Thyroid gland (tissue), 4 donors: ENCODE data around the gene DIRAS1. TPM values are rescaled to one million over a fixed set of nuclear protein-coding genes. Genes with fewer than 3 reads are reported as not detected.
A peak's percentile ranks its signal among the peaks of the same experiment; 100 is the strongest.

Experiments used
- DNase-seq, 2 donors: peaks; one replicate each; pipeline ENCODE4 v3.0.0-alpha.2; 2019
- H3K27ac ChIP-seq, 3 donors: fragments of 200-600 bp; sonication (generic); 1 replicate in 2 of 3; 2 replicates in 1 of 3; pipeline ENCODE4 v1.5.1; 2016 to 2019; ENCODE audit warnings: mild to moderate bottlenecking in 1 of 3, moderate library complexity in 1 of 3
- H3K27me3 ChIP-seq: fragments of 200-600 bp; sonication (generic); one replicate; pipeline ENCODE4 v1.5.1; 2019
- H3K36me3 ChIP-seq, 2 donors: fragments of 200-600 bp; sonication (generic); one replicate each; pipeline ENCODE4 v1.5.1; 2016 to 2019
- H3K4me1 ChIP-seq, 2 donors: fragments of 200-600 bp; sonication (generic); one replicate each; pipeline ENCODE4 v1.5.1; 2017 to 2019
- H3K4me3 ChIP-seq, 3 donors: fragments of 200-600 bp; sonication (generic); replicated peaks in 1 of 3; 1 replicate in 2 of 3; 2 replicates in 1 of 3; pipeline ENCODE4 v1.5.1; 2016; ENCODE audit warnings: mild to moderate bottlenecking in 1 of 3
- H3K9me3 ChIP-seq: fragments of 200-600 bp; sonication (generic); one replicate; pipeline ENCODE4 v1.5.1; 2017
- POLR2A ChIP-seq, 2 donors: fragments of 450-650 bp; IDR thresholded peaks; one replicate each; pipeline ENCODE4 v1.6.1; 2017; ENCODE audit warnings: antibody characterized with exemption in 2 of 2, mild to moderate bottlenecking in 2 of 2, moderate library complexity in 1 of 2
- WGBS, 2 donors: methylation state at CpG; one replicate each; pipeline ENCODE4 v1.1.5; 2017; 5-methylcytosine and 5-hydroxymethylcytosine counted together
- intact Hi-C: fragments of 100-400 bp; cut with DNase I; formaldehyde crosslinking; loops from one replicate; pipeline ENCODE4 v1.15.1; 2023
- total RNA-seq, 4 donors: library from RNA; depleted of rRNA; stranded (reverse); fragments of >200 nt; gene quantifications; one replicate each; pipeline ENCODE4 v1.2.3, GENCODE V29; 2016
- TF ChIP-seq, protein P1 (sequence below), 6 experiments: fragments of 200-600 bp in 3 of 6; fragments of 450-650 bp in 3 of 6; sonication (generic) in 3 of 6; IDR thresholded peaks; one replicate each; pipeline ENCODE4 v1.5.1; 2016 to 2019; ENCODE audit warnings: antibody characterized with exemption in 6 of 6, mild to moderate bottlenecking in 2 of 6, inconsistent platforms in 1 of 6, moderate library complexity in 1 of 6

The DIRAS1 gene
- total RNA-seq, 4 donors from 2014 or later = 0.27 to 0.67 (median 0.40) TPM

DNA sequence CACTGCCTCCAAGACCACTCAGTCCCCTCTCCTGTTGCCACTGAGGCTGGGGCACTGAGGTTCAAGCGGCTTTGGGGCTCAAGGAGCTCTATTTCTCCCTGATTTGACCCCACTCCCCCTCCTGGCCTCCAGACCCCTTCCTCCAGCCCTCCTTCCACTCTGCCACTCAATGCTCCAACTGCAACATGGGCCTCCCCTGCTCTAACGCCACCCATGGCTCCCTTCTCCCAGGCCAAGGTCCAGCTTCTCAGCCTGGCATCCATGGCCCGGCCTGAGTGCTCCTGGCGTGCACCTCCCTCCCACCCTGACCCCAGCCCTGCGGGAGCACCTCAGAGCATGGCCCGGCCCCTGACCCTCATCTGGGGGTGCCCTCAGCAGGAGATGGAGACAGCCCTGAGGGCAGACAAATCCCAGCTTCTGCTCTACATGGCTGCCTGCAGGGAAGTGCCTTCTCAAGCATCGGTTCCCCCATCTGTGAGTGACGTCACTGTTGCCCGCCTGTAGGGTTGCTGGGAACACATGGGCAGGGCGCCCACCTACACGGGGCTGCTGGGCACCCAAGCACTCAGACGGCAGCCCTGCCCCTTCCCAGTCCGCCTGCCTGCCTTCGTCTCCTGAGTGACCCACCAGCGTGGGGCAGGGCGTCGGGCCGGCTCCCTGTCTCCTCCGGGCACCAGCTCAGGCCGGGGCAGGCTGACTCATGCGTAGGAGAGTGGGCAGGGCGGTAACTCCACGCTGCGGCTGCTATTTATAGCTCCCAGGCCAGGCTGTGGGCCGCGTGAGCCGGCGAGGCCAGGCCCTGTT is 1.6 kb upstream of the DIRAS1 start:
- Histone ChIP-seq H3K27me3 (peaks cover 9% of the 10 kb centered on the region), H3K9me3 (no peaks in the 10 kb centered on the region), H3K27ac (no peak overlapping the region), H3K36me3 (no peaks in the 10 kb centered on the region), H3K4me3 (no peak overlapping the region), H3K4me1 (peaks cover 6 to 21% of the 10 kb centered on the region in 2 donors)
- peak; percentile 20 to 30 for DNase-seq
- TF ChIP-seq POLR2A (IDR thresholded peaks at IDR 0.05) = no peak
- TF ChIP-seq, protein P1, sequence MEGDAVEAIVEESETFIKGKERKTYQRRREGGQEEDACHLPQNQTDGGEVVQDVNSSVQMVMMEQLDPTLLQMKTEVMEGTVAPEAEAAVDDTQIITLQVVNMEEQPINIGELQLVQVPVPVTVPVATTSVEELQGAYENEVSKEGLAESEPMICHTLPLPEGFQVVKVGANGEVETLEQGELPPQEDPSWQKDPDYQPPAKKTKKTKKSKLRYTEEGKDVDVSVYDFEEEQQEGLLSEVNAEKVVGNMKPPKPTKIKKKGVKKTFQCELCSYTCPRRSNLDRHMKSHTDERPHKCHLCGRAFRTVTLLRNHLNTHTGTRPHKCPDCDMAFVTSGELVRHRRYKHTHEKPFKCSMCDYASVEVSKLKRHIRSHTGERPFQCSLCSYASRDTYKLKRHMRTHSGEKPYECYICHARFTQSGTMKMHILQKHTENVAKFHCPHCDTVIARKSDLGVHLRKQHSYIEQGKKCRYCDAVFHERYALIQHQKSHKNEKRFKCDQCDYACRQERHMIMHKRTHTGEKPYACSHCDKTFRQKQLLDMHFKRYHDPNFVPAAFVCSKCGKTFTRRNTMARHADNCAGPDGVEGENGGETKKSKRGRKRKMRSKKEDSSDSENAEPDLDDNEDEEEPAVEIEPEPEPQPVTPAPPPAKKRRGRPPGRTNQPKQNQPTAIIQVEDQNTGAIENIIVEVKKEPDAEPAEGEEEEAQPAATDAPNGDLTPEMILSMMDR (IDR thresholded peaks at IDR 0.05) = no peak
- WGBS, 2 donors = 83 to 85% methylated on average over 8 of the region's 28 CpGs
- intact Hi-C loops = no loop called here

DNA sequence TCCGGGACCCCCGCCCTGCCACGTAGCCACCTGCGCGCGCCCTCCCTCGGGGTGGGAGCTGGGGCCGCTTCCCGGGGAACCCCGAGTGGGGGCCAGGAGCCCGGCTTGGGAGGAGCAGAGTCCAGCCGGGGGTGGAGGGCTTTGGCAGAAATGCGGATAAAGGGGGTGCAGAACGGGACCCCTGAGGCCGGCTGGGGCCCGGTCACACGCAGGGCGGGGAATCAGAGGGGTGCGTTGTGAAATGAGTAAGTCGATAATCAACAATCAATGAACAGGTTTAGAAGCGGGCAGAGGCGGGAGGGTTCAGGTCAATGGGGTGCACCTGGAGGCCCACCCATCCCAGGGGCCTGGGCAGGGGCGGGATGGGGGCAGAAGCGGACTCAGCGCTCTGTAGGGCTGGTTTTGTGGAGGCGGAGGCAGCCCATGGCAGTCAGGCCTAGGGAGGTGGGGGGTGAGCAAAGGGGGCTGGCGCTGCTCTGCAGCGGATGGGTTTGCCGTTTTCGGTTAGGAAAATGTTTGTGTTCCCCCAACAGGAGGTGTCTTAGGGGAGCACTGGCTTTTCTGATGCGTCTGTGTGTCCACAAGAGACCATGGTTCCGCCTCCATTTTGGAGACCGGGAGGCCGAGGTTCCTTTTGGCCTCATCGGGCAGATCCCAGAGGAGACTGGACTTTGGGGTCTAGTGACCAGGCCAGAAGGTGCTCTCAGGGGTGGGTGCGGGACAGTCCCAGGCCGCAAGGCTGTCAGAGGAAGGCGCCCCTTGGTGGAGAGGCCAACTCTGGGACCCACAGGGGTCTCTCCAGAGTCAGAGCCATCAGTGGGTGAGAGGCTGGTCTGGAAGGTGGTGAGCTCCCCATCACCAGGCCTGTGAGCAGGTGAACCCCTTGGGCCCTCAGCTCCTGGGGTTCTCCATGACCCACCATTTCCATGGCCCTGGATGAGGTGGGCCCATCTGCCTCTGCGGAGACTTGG is 683 bp upstream of the DIRAS1 start:
- TF ChIP-seq POLR2A (IDR thresholded peaks at IDR 0.05) = no peak
- TF ChIP-seq, protein P1 (IDR thresholded peaks at IDR 0.05) = no peak
- H3K4me1 ChIP-seq = peaks cover 6 to 21% of the 10 kb centered on the region in 2 donors
- 18 to 43% methylated on average over 26 to 27 of the region's 39 CpGs for WGBS, 2 donors
- intact Hi-C loops = no loop called here
- H3K27me3 ChIP-seq = peaks cover 9% of the 10 kb centered on the region
- no peak for DNase-seq
- H3K9me3 ChIP-seq = no peaks in the 10 kb centered on the region
- H3K27ac ChIP-seq = no peak overlapping the region
- H3K36me3 ChIP-seq = no peaks in the 10 kb centered on the region
- H3K4me3 ChIP-seq = peak overlapping the region in 1 of 3 donors; percentile 12

DNA sequence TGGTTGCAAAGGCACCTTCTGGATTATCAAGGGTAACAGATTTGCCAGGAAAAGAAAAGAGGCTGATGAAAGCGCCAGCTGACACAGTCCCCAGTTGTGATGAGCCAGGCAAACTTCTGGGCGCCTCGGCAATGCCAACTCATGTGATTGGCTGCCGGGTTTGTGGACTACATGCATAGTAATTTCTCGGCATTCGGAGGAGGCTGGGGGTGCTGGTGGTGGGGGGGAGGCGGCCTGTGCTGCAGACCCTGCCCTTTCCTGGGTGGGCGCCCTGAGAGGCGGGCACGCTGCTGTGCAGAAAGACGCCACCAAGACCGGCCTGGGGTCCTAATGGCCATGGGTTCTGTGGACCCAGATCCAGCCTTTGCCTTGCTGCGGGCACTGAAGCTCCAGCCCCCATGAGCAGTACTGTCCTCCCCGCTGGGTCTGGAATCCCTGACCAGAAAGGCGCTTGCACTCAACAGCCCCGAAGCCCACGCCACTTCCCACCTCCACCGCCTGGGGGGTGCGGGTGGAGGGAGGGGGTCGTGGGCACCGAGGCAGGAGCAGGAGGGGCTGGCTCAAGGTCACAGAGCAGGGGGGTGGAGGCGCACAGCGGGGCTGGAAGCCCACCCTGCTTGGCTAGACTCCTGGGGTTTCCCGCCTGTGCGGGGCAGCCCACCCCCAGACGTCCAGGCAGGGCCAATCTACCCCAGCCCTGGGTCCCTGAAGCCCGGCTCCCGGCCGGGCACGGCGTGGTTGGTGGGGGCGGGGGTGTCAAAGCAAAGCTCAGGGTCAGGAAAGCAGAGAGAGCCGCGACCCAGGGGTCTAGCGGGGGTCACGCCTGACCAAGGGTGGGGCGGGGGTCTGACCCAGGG is 1.0 kb downstream of the DIRAS1 start:
- Histone ChIP-seq H3K36me3 (no peaks in the 10 kb centered on the region), H3K4me1 (peaks cover 6 to 21% of the 10 kb centered on the region in 2 donors), H3K9me3 (no peaks in the 10 kb centered on the region), H3K27me3 (peaks cover 9% of the 10 kb centered on the region), H3K27ac (no peak overlapping the region), H3K4me3 (no peak overlapping the region)
- intact Hi-C loops = no loop called here
- WGBS, 2 donors = 9 to 11% methylated on average over 8 to 12 of the region's 37 CpGs
- no peak for TF ChIP-seq POLR2A (IDR thresholded peaks at IDR 0.05)
- TF ChIP-seq, protein P1 (IDR thresholded peaks at IDR 0.05) = no peak
- DNase-seq = no peak

DNA sequence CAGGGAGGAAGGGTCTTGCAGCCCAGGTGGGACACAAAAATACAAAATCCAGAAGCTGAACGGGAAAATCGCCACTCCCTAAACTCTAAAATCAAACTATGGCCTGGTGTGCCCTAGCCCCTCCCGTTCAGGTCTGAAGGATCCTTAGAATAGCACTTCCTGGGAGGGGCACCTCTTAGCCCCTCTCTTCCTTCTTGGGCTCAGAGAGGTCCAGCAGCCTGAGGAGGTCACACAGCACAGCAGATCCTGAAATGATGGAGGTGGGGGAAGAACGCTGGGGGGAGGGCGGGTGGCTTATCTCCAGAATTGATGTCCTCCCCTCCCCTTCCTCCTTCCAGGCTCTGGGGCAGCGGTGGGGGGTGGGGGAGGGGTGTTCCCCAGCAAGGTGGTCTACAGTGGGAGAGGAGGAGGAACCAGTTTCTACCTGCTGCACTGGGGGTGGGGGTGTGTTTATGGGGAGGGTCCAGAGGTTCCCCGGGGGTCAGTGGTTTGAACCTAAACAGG is 1.9 kb downstream of the DIRAS1 start:
- no peak overlapping the region for H3K27ac ChIP-seq
- peaks cover 9% of the 10 kb centered on the region for H3K27me3 ChIP-seq
- intact Hi-C loops = no loop called here
- DNase-seq = no peak
- H3K4me3 ChIP-seq = no peak overlapping the region
- no peaks in the 10 kb centered on the region for H3K9me3 ChIP-seq
- H3K4me1 ChIP-seq = peaks cover 6 to 21% of the 10 kb centered on the region in 2 donors
- no peaks in the 10 kb centered on the region for H3K36me3 ChIP-seq
- TF ChIP-seq, protein P1 (IDR thresholded peaks at IDR 0.05) = no peak
- no peak for TF ChIP-seq POLR2A (IDR thresholded peaks at IDR 0.05)
- 43 to 46% methylated on average over 4 to 5 of the region's 7 CpGs for WGBS, 2 donors
